HEK293 (cell line): ENCODE data around the gene RTL1.
A peak's percentile ranks its signal among the peaks of the same experiment; 100 is the strongest.

Experiments used
- CTCF ChIA-PET: fragments of 350-600 bp; formaldehyde crosslinking; extraction: SDS; loops from one replicate; lab custom pipeline; 2021; ENCODE audit warnings: antibody characterized with exemption; lab: Yijun Ruan, JAX
- POLR2A ChIA-PET: fragments of 300-600 bp; formaldehyde crosslinking; extraction: SDS; loops from one replicate; lab custom pipeline; 2020; ENCODE audit warnings: antibody characterized with exemption, inconsistent platforms; lab: Yijun Ruan, JAX
- H3K27ac ChIP-seq: fragments of 200-500 bp; sonication (Bioruptor generic); 2 replicates; pipeline ENCODE4 v1.5.1; 2014; ENCODE audit warnings: low read depth, low read length, control low read depth, inconsistent platforms; ENCODE audit errors: extremely low read depth
- H3K36me3 ChIP-seq, 2 experiments: fragments of 200-500 bp in 1 of 2; sonication (Bioruptor generic) in 1 of 2; 1 replicate in 1 of 2; 2 replicates in 1 of 2; pipeline ENCODE4 v1.5.1; 2014 to 2017; ENCODE audit warnings: inconsistent platforms in 2 of 2, low read length in 2 of 2; ENCODE audit not compliant: control insufficient read depth in 2 of 2, insufficient read depth in 1 of 2
- H3K4me1 ChIP-seq: fragments of 200-500 bp; sonication (Bioruptor generic); 2 replicates; pipeline ENCODE4 v1.5.1; 2014; ENCODE audit warnings: mild to moderate bottlenecking, low read length, inconsistent platforms; ENCODE audit not compliant: control insufficient read depth, insufficient read depth
- H3K4me3 ChIP-seq: 2 replicates; pipeline ENCODE4 v1.5.1; 2011; ENCODE audit warnings: low read depth, mild to moderate bottlenecking, control low read depth, low read length, moderate library complexity
- H3K9me3 ChIP-seq: fragments of 200-500 bp; sonication (Bioruptor generic); 2 replicates; pipeline ENCODE4 v1.5.1; 2014; ENCODE audit warnings: low read depth, low read length, inconsistent platforms; ENCODE audit not compliant: control insufficient read depth, insufficient read depth
- HOXC10 ChIP-seq: sonication (generic); formaldehyde crosslinking; IDR thresholded peaks from 2 replicates; pipeline ENCODE4 v1.8.1; 2023; ENCODE audit warnings: mild to moderate bottlenecking, missing genetic modification reagents
- KLF9 ChIP-seq: fragments of 450-650 bp; formaldehyde crosslinking; IDR thresholded peaks from 2 replicates; pipeline ENCODE4 v1.5.1; 2016; ENCODE audit warnings: missing biosample characterization, missing genetic modification characterization, low read depth
- RBAK ChIP-seq: fragments of 450-650 bp; formaldehyde crosslinking; IDR thresholded peaks from 2 replicates; pipeline ENCODE4 v1.5.1; 2016; ENCODE audit warnings: missing biosample characterization, missing genetic modification characterization
- TCF7L2 ChIP-seq: IDR thresholded peaks from 2 replicates; pipeline ENCODE4 v1.6.1; 2011; ENCODE audit warnings: low read depth, mild to moderate bottlenecking, inconsistent platforms, low read length, moderate library complexity, borderline replicate concordance
- ZBTB21 ChIP-seq: fragments of 450-650 bp; formaldehyde crosslinking; IDR thresholded peaks from 2 replicates; pipeline ENCODE4 v1.5.1; 2017; ENCODE audit warnings: missing biosample characterization, missing genetic modification characterization
- ZBTB8A ChIP-seq: fragments of 450-650 bp; formaldehyde crosslinking; IDR thresholded peaks from 2 replicates; pipeline ENCODE4 v1.5.1; 2016; ENCODE audit warnings: missing biosample characterization, missing genetic modification characterization
- ZFP41 ChIP-seq: fragments of 450-650 bp; formaldehyde crosslinking; IDR thresholded peaks from 2 replicates; pipeline ENCODE4 v1.5.1; 2016; ENCODE audit warnings: missing biosample characterization, missing genetic modification characterization, borderline replicate concordance
- ZFP69B ChIP-seq: fragments of 450-650 bp; formaldehyde crosslinking; IDR thresholded peaks from 2 replicates; pipeline ENCODE4 v1.5.1; 2016; ENCODE audit warnings: missing biosample characterization, missing genetic modification characterization
- ZIC2 ChIP-seq: fragments of 450-650 bp; formaldehyde crosslinking; IDR thresholded peaks from 2 replicates; pipeline ENCODE4 v1.5.1; 2016; ENCODE audit warnings: missing biosample characterization, missing genetic modification characterization
- ZNF112 ChIP-seq: fragments of 450-650 bp; formaldehyde crosslinking; IDR thresholded peaks from 2 replicates; pipeline ENCODE4 v1.5.0; 2017; ENCODE audit warnings: missing biosample characterization, missing genetic modification characterization
- ZNF302 ChIP-seq: fragments of 450-650 bp; formaldehyde crosslinking; IDR thresholded peaks from 2 replicates; pipeline ENCODE4 v1.5.1; 2016; ENCODE audit warnings: missing biosample characterization, missing genetic modification characterization, low read depth
- ZNF544 ChIP-seq: fragments of 450-650 bp; formaldehyde crosslinking; IDR thresholded peaks from 2 replicates; pipeline ENCODE4 v1.5.0; 2017; ENCODE audit warnings: missing biosample characterization, missing genetic modification characterization
- ZNF561 ChIP-seq: fragments of 450-650 bp; IDR thresholded peaks from 2 replicates; pipeline ENCODE4 v1.5.1; 2018; ENCODE audit warnings: missing biosample characterization, missing genetic modification characterization, borderline replicate concordance
- TF ChIP-seq, protein P1 (sequence below): fragments of 450-650 bp; formaldehyde crosslinking; IDR thresholded peaks from 2 replicates; pipeline ENCODE4 v1.5.1; 2017; ENCODE audit warnings: missing biosample characterization, missing genetic modification characterization
- TF ChIP-seq, protein P2 (sequence below): fragments of 450-650 bp; formaldehyde crosslinking; IDR thresholded peaks from 2 replicates; pipeline ENCODE4 v1.5.1; 2016; ENCODE audit warnings: missing biosample characterization, missing genetic modification characterization
- TF ChIP-seq, protein P3 (sequence below): fragments of 450-650 bp; formaldehyde crosslinking; IDR thresholded peaks from 2 replicates; pipeline ENCODE4 v1.5.1; 2016; ENCODE audit warnings: missing biosample characterization, missing genetic modification characterization

The RTL1 gene

DNA sequence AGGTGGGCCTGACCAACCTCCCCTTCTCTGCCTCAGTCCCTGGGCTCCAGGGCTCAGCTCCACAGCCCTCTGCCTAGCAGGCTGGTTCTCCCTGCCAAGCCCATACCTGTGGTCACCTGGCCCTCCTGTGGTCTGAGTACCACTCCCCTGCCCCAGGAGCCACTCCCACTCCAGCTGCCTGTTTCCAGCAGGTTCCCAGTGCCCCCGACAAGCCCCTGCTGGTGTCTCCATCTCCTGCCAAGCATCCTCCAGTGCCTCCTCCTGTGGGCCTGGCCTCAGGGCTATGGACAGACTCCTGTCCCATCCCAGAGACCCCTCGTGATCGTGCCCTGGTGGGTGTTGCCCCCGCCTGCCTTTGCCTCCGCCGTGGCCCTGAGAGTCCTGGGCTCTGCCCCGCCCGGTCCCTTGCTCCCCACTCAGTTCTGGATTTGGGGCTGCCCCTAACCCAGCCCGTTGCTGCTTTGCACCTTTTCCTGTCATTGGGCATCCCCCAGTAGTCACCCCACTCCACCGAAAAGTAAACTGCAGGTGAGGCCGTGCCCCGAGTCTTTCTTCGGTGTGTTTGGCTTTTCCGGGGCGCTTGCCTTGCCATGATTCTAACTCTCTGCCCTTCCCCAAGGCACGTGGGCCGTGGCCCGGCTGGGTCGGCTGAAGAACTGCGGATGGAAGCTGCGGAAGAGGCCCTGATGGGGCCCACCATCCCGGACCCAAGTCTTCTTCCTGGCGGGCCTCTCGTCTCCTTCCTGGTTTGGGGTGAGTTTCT lies 67.8 kb downstream of the RTL1 start:
- POLR2A ChIA-PET, result no interaction called here
- H3K27ac ChIP-seq, result no peak overlapping the region

DNA sequence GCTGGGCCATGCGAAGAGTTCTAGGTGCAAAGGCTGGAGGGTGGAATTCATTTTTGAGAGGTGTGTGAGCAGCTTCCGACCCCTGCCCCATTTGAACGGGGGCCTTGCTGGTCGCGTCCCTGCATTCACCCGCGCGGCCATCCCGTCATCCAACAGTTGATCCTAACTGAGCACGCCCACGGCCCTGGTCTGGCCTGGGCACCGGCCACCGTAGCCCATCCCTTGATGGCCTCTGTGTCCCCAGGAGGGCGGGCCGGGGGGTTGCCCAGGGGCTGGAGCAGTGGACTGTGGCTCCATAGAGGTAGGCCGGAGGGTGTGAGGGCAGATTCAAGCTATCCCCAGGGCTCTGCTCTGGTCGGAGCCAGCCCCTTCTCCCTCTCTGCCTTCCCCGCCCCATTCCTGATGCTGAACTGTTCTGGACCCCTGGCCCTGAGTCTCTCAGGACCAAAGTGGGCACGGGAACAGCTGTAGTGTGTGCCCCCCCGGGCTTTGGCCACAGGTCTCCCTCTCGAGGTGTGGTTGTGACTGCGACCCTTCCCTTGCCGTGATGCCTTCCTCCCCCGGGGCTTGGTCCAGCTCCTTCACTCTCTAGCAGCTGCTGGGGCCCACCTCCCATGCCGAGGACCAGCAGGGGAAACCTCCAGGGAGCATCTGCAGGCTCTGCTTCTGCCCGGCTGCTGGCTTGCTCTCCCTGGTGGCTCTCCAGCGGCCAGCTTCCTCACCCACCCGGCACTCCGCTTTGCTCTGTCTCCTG lies 68.6 kb downstream of the RTL1 start:
- CTCF ChIA-PET, result no interaction called here
- no peaks in the 10 kb centered on the region for H3K36me3 ChIP-seq
- TF ChIP-seq ZNF112 (tag by site-specific recombination) (no peak), ZFP69B (tag by site-specific recombination) (peak; percentile 58; the same call in 1 of the 2 replicates), KLF9 (no peak), ZIC2 (tag by site-specific recombination) (peak; percentile 81), ZBTB8A (no peak)
- TF ChIP-seq, protein P1, sequence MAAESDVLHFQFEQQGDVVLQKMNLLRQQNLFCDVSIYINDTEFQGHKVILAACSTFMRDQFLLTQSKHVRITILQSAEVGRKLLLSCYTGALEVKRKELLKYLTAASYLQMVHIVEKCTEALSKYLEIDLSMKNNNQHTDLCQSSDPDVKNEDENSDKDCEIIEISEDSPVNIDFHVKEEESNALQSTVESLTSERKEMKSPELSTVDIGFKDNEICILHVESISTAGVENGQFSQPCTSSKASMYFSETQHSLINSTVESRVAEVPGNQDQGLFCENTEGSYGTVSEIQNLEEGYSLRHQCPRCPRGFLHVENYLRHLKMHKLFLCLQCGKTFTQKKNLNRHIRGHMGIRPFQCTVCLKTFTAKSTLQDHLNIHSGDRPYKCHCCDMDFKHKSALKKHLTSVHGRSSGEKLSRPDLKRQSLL, result no peak
- TF ChIP-seq, all 188 proteins: peak for 2
- H3K27ac ChIP-seq, result no peak overlapping the region
- H3K4me1 ChIP-seq, result no peaks in the 10 kb centered on the region
- no peaks in the 10 kb centered on the region for H3K9me3 ChIP-seq
- POLR2A ChIA-PET, result no interaction called here
- no peak overlapping the region for H3K4me3 ChIP-seq

More for the DNA sequence above, 67.8 kb downstream of the RTL1 start:
- Histone ChIP-seq H3K9me3 (no peaks in the 10 kb centered on the region), H3K4me3 (no peak overlapping the region), H3K36me3 (no peaks in the 10 kb centered on the region), H3K4me1 (no peaks in the 10 kb centered on the region)
- CTCF ChIA-PET, result no interaction called here
- peak; percentile 68 for TF ChIP-seq ZIC2 (tag by site-specific recombination)
- TF ChIP-seq, protein P2, sequence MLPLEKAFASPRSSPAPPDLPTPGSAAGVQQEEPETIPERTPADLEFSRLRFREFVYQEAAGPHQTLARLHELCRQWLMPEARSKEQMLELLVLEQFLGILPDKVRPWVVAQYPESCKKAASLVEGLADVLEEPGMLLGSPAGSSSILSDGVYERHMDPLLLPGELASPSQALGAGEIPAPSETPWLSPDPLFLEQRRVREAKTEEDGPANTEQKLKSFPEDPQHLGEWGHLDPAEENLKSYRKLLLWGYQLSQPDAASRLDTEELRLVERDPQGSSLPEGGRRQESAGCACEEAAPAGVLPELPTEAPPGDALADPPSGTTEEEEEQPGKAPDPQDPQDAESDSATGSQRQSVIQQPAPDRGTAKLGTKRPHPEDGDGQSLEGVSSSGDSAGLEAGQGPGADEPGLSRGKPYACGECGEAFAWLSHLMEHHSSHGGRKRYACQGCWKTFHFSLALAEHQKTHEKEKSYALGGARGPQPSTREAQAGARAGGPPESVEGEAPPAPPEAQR (tag by site-specific recombination), result no peak
- TF ChIP-seq, all 188 proteins: peak for 1

DNA sequence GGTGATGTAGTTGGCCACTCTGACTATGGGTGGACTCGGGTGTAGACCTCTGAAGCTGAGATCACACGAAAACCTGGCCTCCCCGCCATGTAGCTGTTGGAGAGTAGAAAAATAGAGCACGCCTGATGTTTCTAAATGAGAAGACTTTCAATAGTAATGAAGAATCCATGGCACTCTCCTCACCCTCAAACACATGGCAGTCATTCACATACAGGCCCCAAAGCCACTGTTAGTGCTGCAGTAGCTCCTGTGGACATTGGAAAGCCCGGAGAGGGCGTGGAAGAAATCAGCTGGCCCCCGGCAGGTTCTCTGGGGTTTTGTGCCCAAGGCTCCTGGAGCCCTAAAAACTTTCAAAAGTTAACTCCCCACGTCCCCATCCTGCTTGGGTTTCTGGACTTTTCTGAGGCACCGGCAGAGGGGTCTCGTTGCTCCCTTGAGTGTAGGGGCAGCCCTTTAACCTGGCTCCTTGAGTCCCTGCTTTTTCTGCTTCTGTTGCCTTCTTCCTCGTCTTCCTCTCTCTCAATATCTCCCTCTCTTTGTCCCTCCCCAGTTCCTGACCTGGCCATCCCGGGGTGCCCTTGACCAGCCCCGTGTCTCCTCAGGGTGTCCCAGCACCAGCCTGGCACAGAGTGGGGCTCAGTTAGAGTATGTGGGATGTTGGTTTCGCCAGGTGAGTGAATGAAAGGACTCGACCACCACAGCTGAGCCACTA lies 69.3 kb downstream of the RTL1 start:
- no peak overlapping the region for H3K4me3 ChIP-seq
- no peaks in the 10 kb centered on the region for H3K4me1 ChIP-seq
- TF ChIP-seq ZIC2 (tag by site-specific recombination) (no peak), ZNF302 (tag by site-specific recombination) (no peak), ZNF544 (tag by site-specific recombination) (no peak), ZBTB21 (no peak), ZNF561 (tag by site-specific recombination) (no peak), HOXC10 (CRISPR knock-in tag) (no peak), RBAK (no peak), TCF7L2 (no peak), ZFP41 (tag by site-specific recombination) (no peak)
- TF ChIP-seq, protein P3, sequence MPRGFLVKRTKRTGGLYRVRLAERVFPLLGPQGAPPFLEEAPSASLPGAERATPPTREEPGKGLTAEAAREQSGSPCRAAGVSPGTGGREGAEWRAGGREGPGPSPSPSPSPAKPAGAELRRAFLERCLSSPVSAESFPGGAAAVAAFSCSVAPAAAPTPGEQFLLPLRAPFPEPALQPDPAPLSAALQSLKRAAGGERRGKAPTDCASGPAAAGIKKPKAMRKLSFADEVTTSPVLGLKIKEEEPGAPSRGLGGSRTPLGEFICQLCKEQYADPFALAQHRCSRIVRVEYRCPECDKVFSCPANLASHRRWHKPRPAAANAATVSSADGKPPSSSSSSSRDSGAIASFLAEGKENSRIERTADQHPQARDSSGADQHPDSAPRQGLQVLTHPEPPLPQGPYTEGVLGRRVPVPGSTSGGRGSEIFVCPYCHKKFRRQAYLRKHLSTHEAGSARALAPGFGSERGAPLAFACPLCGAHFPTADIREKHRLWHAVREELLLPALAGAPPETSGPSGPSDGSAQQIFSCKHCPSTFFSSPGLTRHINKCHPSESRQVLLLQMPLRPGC, result no peak
- no peak overlapping the region for H3K27ac ChIP-seq
- CTCF ChIA-PET, result interaction anchor here (0.6 kb wide), 1 partner anchor 109 kb away, joined by 3 read pairs; no protein-coding TSS in a partner anchor
- no peaks in the 10 kb centered on the region for H3K9me3 ChIP-seq
- no peaks in the 10 kb centered on the region for H3K36me3 ChIP-seq
- POLR2A ChIA-PET, result no interaction called here
